Measurements from ENCODE around the gene MED8.

DNA sequence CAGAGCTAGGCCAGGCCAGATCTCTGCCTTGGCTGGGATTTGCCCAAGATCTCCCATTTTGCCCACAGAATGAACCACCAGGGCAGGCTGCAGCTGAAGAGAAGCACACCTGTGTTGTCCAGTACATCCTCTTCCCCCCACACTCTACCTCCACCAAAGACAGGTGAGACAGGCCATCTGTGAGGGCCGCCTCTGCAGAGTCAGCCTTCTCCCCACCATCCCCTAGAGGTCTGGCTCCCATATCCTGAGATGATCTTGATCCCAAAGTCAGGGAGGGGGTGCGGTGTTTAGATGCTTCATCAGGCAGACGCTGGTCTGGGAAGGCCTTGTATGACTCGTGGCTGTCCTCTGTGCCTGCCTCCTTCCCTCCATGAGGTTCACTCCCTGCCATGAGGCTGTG, 35.4 kb upstream of the MED8 start:
- no peak for TF ChIP-seq EZH2 (optimal IDR thresholded peaks at IDR 0.05; ENCODE audit: low read depth, low read length)
- TF ChIP-seq CTCF (IDR thresholded peaks at IDR 0.05; ENCODE audit: low read length): no peak
